GM12891 (cell line): ENCODE results near the gene EEF1AKMT2.

Source experiments
- PAX5 ChIP-seq: IDR thresholded peaks from 2 replicates; pipeline ENCODE4 v1.6.1; 2011; ENCODE audit warnings: low read length, moderate library complexity, mild to moderate bottlenecking; ENCODE audit not compliant: insufficient read depth, severe bottlenecking
- POLR2A ChIP-seq: IDR thresholded peaks from 2 replicates; pipeline ENCODE4 v1.6.1; 2011; ENCODE audit warnings: low read depth, low read length, control low read depth
- POLR2AphosphoS5 ChIP-seq: IDR thresholded peaks from 2 replicates; pipeline ENCODE4 v1.6.1; 2011; ENCODE audit warnings: low read depth, low read length, control low read depth
- POU2F2 ChIP-seq: IDR thresholded peaks from 2 replicates; pipeline ENCODE4 v1.6.1; 2011; ENCODE audit warnings: low read depth, mild to moderate bottlenecking, control low read depth, low read length, moderate library complexity
- SPI1 ChIP-seq: IDR thresholded peaks from 2 replicates; pipeline ENCODE4 v1.6.1; 2011; ENCODE audit warnings: low read depth, low read length, control low read depth
- TAF1 ChIP-seq: IDR thresholded peaks from 2 replicates; pipeline ENCODE4 v1.6.1; 2011; ENCODE audit warnings: low read depth, low read length, control low read depth

GRCh38 chr10:124710266-124710881 lies 81.3 kb downstream of the EEF1AKMT2 start:
- TF ChIP-seq POLR2AphosphoS5 (no peak), TAF1 (no peak), POLR2A (no peak), SPI1 (no peak), PAX5 (no peak), POU2F2 (no peak)
